Smooth muscle cell (in vitro differentiated cells): Measurements from ENCODE around the gene C1orf159. TPM values are rescaled to one million over a fixed set of nuclear protein-coding genes. Genes with fewer than 3 reads are reported as not detected.

ENCODE experiments used
- DNase-seq: peaks from one replicate; lab custom pipeline; 2025; ENCODE audit not compliant: unreplicated experiment; lab: John Stamatoyannopoulos, UW
- H2AFZ ChIP-seq: fragments of 200-600 bp; sonication (generic); 2 replicates; pipeline ENCODE4 v1.6.0; 2016; ENCODE audit warnings: antibody characterized with exemption, low read depth, mild to moderate bottlenecking
- H3F3A ChIP-seq: fragments of 200-600 bp; sonication (generic); 2 replicates; pipeline ENCODE4 v1.6.0; 2017; ENCODE audit warnings: antibody characterized with exemption, low read depth
- H3K27ac ChIP-seq: fragments of 200-600 bp; sonication (generic); 2 replicates; pipeline ENCODE4 v1.5.1; 2016; ENCODE audit warnings: low read depth, mild to moderate bottlenecking
- H3K27me3 ChIP-seq: fragments of 200-600 bp; sonication (generic); 2 replicates; pipeline ENCODE4 v1.6.1; 2016; ENCODE audit warnings: low read depth, mild to moderate bottlenecking
- H3K36me3 ChIP-seq: fragments of 200-600 bp; sonication (generic); 2 replicates; pipeline ENCODE4 v1.5.1; 2016; ENCODE audit warnings: low read depth
- H3K4me1 ChIP-seq: fragments of 200-600 bp; sonication (generic); 2 replicates; pipeline ENCODE4 v1.5.1; 2016; ENCODE audit warnings: low read depth
- H3K4me2 ChIP-seq: fragments of 200-600 bp; sonication (generic); 2 replicates; pipeline ENCODE4 v1.6.0; 2016; ENCODE audit warnings: mild to moderate bottlenecking
- H3K4me3 ChIP-seq: fragments of 200-600 bp; sonication (generic); 2 replicates; pipeline ENCODE4 v1.5.1; 2016; ENCODE audit warnings: mild to moderate bottlenecking
- H3K79me2 ChIP-seq: fragments of 200-600 bp; sonication (generic); 2 replicates; pipeline ENCODE4 v1.6.0; 2016; ENCODE audit warnings: low read depth, mild to moderate bottlenecking
- H3K9ac ChIP-seq: fragments of 200-600 bp; sonication (generic); 2 replicates; pipeline ENCODE4 v1.6.0; 2016; ENCODE audit warnings: low read depth
- H3K9me3 ChIP-seq: fragments of 200-600 bp; sonication (generic); replicated peaks from 2 replicates; pipeline ENCODE4 v1.5.1; 2016; ENCODE audit warnings: low read depth
- H4K20me1 ChIP-seq: fragments of 200-600 bp; sonication (generic); 2 replicates; pipeline ENCODE4 v1.6.0; 2016; ENCODE audit warnings: low read depth
- CTCF ChIP-seq: fragments of 200-600 bp; sonication (generic); IDR thresholded peaks from 2 replicates; pipeline ENCODE4 v1.5.1; 2017; ENCODE audit warnings: borderline replicate concordance, mild to moderate bottlenecking, antibody characterized with exemption; ENCODE audit not compliant: insufficient read depth, poor library complexity, severe bottlenecking
- WGBS: methylation state at CpG from one replicate; pipeline ENCODE4 v1.1.7; 2016; ENCODE audit warnings: low lambda C conversion rate; 5-methylcytosine and 5-hydroxymethylcytosine counted together
- polyA plus RNA-seq: library from polyadenylated mRNA; unstranded; fragments of >200 nt; fragmentation: Nextera tagmentation; extraction: Ambion mirVana; gene quantifications from 2 replicates; pipeline ENCODE4 v1.2.1, GENCODE V29; 2016
- total RNA-seq: library from RNA; depleted of rRNA; stranded (reverse); fragments of >200 nt; gene quantifications from 2 replicates; pipeline ENCODE4 v1.2.3, GENCODE V29; 2014

C1orf159 gene
- total and polyA plus RNA-seq, 2 experiments from 2014 or later = 20.2 to 24.5 TPM

- Histone ChIP-seq H3K4me2 (no peak overlapping the region), H3K4me1 (no peaks in the 10 kb centered on the region), H2AFZ (no peak overlapping the region), H3K27me3 (no peaks in the 10 kb centered on the region), H3K27ac (no peak overlapping the region), H3K4me3 (no peak overlapping the region), H3K9ac (no peak overlapping the region), H3K79me2 (no peaks in the 10 kb centered on the region), H3K9me3 (no peaks in the 10 kb centered on the region), H4K20me1 (no peaks in the 10 kb centered on the region), H3K36me3 (no peaks in the 10 kb centered on the region), H3F3A (no peaks in the 10 kb centered on the region)
- no peak for DNase-seq
- no peak for TF ChIP-seq CTCF
- 69% methylated on average over 18 of the region's 18 CpGs for WGBS
Measured at GRCh38 chr1:1122981-1123480, 7.1 kb upstream of the C1orf159 start.

- H3K4me1 ChIP-seq = no peaks in the 10 kb centered on the region
- no peaks in the 10 kb centered on the region for H3F3A ChIP-seq
- H3K36me3 ChIP-seq = no peaks in the 10 kb centered on the region
- no peak overlapping the region for H3K9ac ChIP-seq
- H3K27ac ChIP-seq = no peak overlapping the region
- 41% methylated on average over 27 of the region's 39 CpGs for WGBS
- H2AFZ ChIP-seq = peak overlapping the region; percentile 79
- peak overlapping the region; percentile 28 for H3K4me3 ChIP-seq
- DNase-seq = peak; percentile 51
- no peaks in the 10 kb centered on the region for H4K20me1 ChIP-seq
- peak; percentile 76 for TF ChIP-seq CTCF
- peak overlapping the region; percentile 79 for H3K4me2 ChIP-seq
- H3K27me3 ChIP-seq = no peaks in the 10 kb centered on the region
- H3K79me2 ChIP-seq = no peaks in the 10 kb centered on the region
- H3K9me3 ChIP-seq = no peaks in the 10 kb centered on the region
Measured at GRCh38 chr1:1122078-1122811, 6.4 kb upstream of the C1orf159 start.

- no peak for TF ChIP-seq CTCF
- peak overlapping the region; percentile 79 for H2AFZ ChIP-seq
- H3K9me3 ChIP-seq = no peaks in the 10 kb centered on the region
- no peaks in the 10 kb centered on the region for H3K27me3 ChIP-seq
- H3K4me3 ChIP-seq = peak overlapping the region; percentile 28
- WGBS = 63% methylated on average over 10 of the region's 15 CpGs
- H3K4me1 ChIP-seq = no peaks in the 10 kb centered on the region
- peak overlapping the region; percentile 79 for H3K4me2 ChIP-seq
- no peaks in the 10 kb centered on the region for H4K20me1 ChIP-seq
- H3K79me2 ChIP-seq = no peaks in the 10 kb centered on the region
- no peaks in the 10 kb centered on the region for H3F3A ChIP-seq
- DNase-seq = no peak
- H3K36me3 ChIP-seq = no peaks in the 10 kb centered on the region
- no peak overlapping the region for H3K9ac ChIP-seq
- H3K27ac ChIP-seq = no peak overlapping the region
Measured at GRCh38 chr1:1121611-1122077, 5.8 kb upstream of the C1orf159 start.
